ENCODE results near the gene SLC17A9.

Gene SLC17A9

DNA sequence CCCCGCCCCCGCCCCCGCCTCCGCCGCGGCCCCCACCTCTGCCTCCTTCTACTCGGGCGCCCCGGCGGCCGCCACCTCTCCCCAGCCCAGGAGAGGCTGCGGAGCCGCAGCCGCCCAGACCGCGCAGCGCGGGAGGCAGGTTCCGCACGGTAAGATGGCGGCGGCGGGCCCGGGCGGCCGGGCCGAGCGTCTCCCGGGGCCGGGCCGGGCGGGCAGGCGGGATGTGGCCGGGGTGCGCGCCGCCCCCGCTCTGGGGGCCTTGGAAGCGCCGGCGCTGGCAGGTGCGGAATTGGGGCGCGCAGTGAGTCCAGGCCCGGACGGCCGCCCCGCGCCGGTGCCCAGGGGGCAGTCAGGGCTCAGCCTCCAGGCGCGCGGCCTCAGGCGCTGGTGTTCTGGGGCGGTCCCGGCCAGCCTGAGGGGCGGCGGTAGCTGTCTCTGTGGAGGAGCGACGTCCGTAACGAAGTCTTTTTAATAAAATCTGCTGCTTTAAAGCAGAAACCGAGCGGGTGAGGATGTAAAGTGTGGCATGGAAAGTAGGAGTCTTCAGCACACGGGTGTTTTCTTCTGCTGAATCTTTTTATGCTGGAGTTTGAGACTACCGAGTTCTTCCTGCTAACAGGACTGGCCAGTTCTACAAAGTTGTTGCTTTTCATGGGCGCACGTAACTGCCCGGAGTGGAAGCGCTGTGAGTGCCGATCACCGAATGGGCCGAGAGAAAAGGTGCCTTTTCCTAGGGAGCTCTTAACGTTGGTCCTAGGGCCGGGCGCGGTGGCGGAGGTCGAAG is 14.2 kb upstream of the SLC17A9 start, which contains the start of gene GID8:
Gene GID8 (plus strand): TSS at position 43 of the 784 bp plus-strand sequence. CDS start 3,356 bp downstream, outside the sequence.
- peak; percentile 56 for DNase-seq

DNA sequence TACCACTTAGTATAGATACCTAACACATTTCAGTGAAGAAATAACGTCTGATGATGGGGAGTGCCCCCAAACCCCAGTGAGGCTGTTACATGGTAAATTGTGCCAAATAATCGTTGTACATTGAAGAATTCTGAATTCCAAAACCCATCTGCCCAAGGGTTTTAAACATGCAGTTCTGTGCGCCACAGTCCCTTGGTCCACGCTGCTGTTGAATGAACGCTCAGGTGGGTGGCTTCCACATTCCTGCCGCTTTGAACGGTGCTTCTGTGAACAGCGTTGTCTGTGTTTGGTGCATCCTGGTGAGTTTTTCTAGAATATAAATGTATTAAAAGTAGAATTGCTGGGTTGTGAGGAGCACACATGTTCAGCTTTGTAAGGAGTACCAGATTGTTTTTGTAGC is 11.6 kb upstream of the SLC17A9 start:
- DNase-seq = no peak

DNA sequence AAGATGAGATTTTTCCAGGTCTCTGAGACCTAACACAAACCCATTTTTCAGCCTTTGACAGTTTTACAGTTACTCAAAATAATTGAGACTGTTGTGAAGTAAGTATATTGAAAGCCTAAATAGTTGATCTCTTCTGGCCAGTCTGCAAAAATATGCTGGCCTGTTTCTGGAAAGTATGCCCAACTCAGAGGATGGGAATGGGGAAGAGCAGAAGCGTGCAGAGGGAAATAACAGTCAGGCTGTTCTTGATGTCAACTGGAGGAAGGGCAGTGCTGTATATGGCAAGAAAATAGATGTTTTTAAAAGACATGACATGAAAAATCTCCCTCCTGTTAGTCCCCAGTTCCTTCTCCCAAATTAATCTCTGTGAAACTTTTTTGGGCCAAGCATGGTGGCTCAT is 10.7 kb upstream of the SLC17A9 start:
- no peak for DNase-seq

DNA sequence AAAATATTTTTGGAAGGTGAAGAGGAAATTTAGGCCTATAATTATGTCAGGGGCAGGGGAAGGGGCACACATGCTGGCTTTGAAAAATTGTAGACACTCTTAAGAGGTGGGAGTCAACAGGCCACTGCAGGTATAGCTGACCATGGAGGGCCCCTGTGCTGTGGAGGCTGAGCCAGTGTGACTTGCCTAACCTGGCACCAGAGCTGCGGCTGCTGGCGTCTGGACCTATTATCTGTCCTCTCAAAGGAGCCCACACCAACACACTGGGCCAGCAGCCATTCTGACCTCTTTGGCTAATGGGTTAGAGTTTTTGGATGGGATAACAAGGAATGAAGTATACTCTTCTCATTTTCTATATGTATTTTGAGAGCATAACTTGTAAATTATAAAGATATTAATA is 10.1 kb upstream of the SLC17A9 start:
- no peak for DNase-seq

GRCh38 chr20:62943396-62943795 is 9.1 kb upstream of the SLC17A9 start:
- DNase-seq = no peak

- no peak for DNase-seq
These were observed 8.3 kb upstream of the SLC17A9 start for GRCh38 chr20:62944184-62944583.

- DNase-seq = no peak
These were observed 7.8 kb upstream of the SLC17A9 start for GRCh38 chr20:62944746-62945145.

DNA sequence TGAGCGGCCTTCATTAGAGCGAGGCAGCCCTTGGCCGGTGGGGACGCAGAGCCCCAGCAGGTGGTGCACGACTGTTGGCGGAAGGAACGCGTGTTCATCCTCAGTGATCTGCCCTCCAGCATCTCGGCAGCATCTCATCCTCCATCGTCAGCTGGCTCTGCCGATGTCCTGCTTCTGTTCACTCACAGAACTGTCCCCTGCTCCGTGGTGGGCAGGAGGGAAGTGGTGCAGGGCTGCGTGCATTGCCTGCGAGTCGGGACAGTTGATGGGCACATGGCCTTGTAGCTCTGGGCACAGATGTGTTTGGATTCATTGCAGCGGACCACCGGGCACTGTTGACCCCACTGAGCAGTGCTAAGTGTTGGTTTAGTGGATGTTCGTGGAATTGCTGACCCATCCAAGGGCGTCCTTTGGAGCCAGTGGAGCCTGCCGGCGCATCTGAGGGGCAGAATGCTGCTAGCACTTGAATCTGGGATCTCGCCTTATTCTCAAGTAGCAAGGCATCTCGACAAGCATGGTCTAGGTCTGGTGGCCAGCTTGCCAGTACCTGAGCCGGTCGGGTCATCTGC is 6.7 kb upstream of the SLC17A9 start:
- DNase-seq = no peak

DNA sequence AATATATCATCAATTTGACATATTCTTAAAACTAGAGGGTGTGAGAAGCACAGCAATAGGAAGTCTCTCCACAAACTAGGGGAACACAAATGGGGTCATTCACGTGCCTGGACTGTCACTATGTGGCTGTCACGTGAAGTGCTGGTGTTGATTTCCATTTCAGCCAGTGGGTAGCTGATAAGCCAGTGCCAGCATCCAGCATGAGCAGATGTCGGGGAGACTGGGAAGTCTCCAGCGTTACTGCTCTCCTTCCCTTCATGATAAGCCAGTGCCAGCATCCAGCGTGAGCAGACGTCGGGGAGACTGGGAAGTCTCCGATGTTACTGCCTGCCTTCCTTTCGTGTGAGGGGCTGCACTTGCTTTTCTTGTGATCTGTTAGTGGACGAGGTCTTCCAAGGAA is 5.6 kb upstream of the SLC17A9 start:
- DNase-seq = no peak

- no peak for DNase-seq
These were observed 4.8 kb upstream of the SLC17A9 start for GRCh38 chr20:62947532-62948300.

DNA sequence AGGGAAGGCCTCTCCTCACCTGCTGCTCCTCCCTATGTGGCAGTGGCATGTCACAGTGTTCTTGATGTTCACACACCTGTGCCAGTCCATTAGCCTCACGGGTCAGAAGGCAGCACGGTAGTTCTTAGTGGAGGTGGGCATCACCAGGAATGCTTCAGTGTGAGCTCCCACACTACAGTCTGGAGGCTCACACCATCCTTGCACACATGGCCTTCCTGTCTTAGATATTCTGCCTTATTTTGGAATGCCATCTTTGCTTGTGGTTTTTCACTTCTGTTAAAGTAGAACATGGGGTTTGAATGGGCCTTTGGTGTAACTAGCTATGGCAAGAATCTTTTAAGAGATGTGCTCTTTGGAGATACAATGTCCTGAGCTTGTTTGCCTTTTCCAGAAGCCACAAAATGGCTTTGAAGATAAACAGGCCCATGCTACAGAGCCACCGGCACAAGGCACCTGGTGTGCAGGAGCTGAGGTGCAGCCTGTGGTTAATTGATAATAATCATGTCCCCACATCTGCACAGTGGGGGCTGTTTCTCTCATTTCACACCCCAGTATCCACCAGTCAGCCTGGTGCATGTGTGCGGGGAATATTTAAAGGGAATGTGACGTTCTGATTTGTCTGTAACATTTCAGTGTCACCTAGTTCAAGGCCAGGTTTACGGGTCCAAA is 3.2 kb upstream of the SLC17A9 start:
- no peak for DNase-seq

GRCh38 chr20:62949962-62950361 is 2.5 kb upstream of the SLC17A9 start:
- DNase-seq = no peak

DNA sequence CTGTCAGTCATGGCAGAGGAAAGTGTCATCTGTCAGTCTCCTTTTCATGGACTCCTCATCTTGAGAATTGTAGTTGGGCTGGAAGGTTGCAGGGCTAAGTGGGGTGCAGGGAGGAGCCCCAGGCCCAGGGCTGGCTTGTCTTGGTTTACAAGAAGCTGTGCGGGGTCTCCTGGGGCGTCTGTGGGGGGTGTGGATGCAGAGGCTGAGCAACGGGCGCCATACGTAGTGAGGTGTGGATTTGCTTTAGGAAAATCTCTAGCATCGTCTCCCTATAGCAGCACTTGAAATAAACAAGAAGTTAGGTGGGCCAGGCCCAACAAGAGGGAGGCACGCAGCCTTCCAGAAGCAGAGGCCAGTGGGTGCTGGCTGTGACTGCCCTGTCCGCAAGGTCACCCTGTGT is 1.8 kb upstream of the SLC17A9 start:
- DNase-seq = no peak

DNA sequence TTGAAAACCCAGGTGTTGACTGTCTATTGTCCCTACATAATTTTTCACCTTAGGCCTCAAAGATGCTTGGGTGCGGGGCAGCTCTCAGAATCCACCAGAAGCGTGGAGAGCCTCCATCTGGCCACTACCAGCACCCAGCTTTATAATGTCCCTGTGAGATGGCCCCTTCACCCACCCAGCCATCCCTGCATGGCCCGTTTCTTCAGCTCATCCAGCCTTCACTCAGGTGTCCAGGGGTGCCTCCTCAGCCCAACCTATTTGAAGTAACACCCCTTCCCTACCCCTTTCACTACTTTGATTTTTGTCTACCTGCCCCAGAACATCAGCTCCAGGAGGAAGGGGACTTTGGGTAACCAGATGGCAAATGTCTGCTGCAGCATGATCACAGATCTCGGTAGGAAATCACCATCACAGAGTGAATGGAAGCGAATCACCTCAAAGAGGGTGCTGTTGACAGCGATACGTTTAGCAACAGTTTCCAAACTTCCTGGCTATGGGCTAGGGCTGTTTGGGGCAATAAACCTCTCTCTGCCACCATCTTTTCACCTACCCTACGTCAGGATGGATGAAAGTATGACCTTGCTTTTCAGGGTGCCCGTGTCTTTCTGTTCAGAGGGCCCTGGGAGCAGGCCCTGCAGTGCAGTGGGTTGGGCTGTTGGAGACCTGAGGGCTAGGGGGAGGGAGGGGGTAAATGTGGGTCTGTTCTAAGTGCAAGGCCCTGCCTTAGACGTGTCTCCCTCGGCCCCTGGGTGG is 1.2 kb upstream of the SLC17A9 start:
- no peak for DNase-seq

DNA sequence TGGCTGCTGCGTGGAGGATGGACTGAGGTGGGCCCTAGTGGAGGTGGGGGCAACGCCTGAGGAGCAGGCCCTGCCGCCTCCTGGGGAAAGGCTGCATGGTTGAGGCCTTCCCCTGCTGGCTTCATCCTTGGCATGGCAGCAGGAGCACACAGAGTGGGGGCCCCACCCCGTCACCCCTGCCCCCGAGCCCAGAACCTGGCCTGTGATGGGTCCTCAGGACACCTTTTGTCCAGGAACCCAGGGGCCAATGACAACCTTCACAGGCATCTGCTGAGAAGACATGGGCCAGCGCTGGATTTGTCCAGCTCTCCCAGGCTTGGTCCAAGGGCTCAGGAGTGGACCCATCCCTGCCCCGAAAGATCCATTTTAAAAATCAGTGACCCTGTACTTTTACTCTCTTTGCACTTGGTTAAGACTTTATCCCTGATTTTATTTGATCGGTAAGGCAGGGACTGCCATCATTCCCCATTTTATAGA is 575 bp upstream of the SLC17A9 start:
- DNase-seq = no peak

GRCh38 chr20:62952968-62953838 is 694 bp downstream of the SLC17A9 start:
- no peak for DNase-seq

GRCh38 chr20:62953839-62954703 is 1.6 kb downstream of the SLC17A9 start:
- DNase-seq = peak; percentile 76

- no peak for DNase-seq
These were observed 3.2 kb downstream of the SLC17A9 start for GRCh38 chr20:62955519-62956386.

GRCh38 chr20:62956387-62957135 is 4.1 kb downstream of the SLC17A9 start:
- no peak for DNase-seq

All from CD4-positive, alpha-beta T cell treated with Interleukin-12 subunit alpha and Interleukin-12 subunit beta, for 1 hour (primary cell).